HG02885 (cell line): ENCODE data around the gene CLEC20A.
A peak's percentile ranks its signal among the peaks of the same experiment; 100 is the strongest.

Source experiments
- ATAC-seq: cut with Tn5 transposase; IDR thresholded peaks from one replicate; pipeline ENCODE4 v1.9.1; 2021; ENCODE audit warnings: mild to moderate bottlenecking; ENCODE audit not compliant: unreplicated experiment, poor library complexity

The CLEC20A gene

GRCh38 chr1:178501705-178502329, 5.1 kb upstream of the CLEC20A start:
- peak; percentile 81 for ATAC-seq

GRCh38 chr1:178500936-178501554, 4.3 kb upstream of the CLEC20A start:
- no peak for ATAC-seq

GRCh38 chr1:178500091-178500770, 3.5 kb upstream of the CLEC20A start:
- no peak for ATAC-seq

GRCh38 chr1:178498896-178499675, 2.3 kb upstream of the CLEC20A start:
- ATAC-seq: no peak

- no peak for ATAC-seq
Observed at GRCh38 chr1:178497903-178498478, 1.2 kb upstream of the CLEC20A start.

GRCh38 chr1:178495741-178496409, 889 bp downstream of the CLEC20A start:
- no peak for ATAC-seq

GRCh38 chr1:178495158-178495557, 1.6 kb downstream of the CLEC20A start:
- ATAC-seq: no peak

DNA sequence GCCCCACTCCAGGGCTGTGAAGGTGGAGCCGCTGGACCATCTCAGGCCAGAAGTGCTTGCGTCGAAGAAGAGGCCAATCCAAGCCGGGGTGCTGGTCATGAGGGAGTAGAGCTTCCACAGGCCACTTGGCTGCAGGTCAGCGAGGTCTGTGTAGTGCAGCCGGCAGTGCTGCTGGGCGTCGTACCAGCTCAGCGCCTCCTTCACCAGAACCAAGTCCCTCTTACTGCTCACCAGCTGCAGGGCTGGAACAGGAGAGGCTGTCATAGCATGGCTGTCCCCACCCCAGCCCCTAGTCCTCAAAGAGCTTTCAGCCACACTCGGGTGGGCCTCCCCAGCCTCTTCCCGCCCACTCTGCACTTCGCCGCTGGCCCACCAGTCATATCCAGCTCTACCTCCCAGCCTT, 2.2 kb downstream of the CLEC20A start:
- ATAC-seq: no peak

- no peak for ATAC-seq
Observed at GRCh38 chr1:178493301-178493741, 3.4 kb downstream of the CLEC20A start.

GRCh38 chr1:178492341-178492740, 4.4 kb downstream of the CLEC20A start:
- no peak for ATAC-seq

DNA sequence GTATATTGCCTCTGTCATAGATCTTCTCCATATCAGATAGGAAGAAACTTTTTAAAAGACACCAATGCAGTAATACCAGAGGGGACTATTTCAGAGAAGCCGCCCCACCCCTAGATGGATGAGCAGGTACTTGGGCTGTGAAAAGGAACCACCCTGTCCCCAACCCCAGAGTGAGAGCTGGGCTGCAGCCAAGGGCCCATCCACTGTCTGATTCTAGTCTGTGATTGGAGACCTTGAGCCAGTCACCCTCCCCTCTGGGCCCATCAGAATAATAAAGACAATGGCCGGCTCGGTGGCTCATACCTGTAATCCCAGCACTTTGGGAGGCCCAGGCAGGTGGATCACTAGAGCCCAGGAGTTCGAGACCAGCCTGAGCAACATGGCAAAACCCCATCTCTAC, 5.0 kb downstream of the CLEC20A start:
- ATAC-seq: no peak

- ATAC-seq: no peak
Observed at GRCh38 chr1:178490967-178491366, 5.8 kb downstream of the CLEC20A start.

DNA sequence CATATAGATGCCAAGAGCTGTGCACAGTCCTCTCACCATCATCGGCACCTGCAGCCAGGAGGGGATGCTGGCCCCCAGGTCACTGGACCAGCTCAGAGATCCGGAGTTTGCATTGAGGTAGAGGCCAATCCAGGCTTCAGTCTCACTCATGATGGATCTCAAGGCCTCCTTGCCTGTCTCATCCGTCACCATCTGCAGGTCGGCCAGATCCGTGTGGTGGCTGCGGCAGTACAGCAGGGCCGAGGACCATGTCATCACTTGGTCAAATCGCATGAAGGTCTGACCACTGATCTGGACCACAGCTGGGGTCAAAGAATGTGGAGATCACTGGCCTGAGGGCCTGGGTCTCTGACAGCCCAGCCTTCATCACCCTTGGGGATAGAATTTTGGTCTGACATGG, 6.6 kb downstream of the CLEC20A start:
- ATAC-seq: no peak

DNA sequence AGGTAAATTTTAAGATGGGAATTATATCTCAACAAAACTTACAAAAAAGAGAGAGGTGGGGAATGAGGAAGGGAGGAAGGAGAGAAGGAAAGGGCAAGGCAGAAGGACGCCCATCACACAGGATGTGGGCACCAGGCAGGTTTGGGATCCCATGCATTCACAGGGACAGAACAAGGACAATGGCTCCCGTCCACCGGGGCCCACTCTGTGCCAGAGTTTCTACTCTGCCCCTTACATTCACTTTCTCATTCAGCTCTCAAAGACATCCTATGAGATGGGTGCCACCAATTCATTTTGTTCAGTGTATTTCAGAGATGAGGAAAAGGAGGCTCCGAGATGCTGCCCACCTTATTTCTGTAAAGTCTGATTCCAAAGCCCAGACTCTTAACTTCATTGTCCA, 7.4 kb downstream of the CLEC20A start:
- ATAC-seq: no peak

- no peak for ATAC-seq
Observed at GRCh38 chr1:178488393-178488792, 8.4 kb downstream of the CLEC20A start.

GRCh38 chr1:178487070-178487615, 9.6 kb downstream of the CLEC20A start:
- ATAC-seq: no peak

DNA sequence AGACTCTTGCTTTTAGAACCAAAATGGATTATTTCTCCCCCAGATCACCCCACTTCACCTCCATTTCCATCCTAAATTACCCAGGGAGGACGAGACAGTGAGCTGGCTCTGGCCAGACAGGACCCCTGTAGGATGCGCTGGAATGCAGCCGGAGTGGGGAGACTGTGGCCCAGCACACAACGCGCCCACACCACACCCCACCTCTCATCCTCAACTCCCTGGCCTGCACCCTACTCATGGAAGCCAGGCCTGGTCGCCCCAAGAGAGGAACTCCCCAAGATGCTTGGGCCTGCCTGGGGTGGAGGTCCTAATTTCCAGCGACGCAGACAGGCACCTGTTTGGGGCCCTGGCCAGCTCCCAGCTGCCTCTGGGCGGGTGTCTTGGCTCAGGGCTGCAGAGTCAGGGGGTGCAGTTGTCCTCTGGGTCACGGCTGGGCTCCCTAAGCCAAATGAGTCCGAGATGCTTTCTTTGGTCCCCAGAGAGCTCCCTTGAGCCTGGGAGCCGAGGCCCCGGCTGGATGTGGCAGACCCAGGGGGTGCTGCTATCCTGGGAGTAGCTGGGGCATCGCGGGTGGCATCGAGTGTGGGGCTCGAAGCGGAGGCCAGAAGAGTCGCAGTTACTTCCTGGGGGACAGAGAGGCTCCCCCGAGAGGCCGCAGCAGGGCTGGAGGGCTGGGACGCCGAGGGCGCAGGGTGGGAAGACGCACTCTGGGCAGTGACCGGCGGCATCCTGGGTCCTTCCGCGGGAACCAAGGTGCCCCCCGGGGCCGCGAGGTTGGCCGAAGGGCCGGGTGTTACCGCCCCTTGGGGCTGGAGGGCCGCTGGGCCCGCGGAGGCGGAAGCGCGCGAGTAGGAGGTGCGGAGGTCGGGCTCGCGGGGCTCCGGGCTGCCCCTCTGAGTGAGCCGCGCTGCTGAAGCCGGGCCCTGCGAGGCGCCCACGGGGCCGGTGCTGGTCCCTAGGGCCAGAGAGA, 10.4 kb downstream of the CLEC20A start:
- no peak for ATAC-seq

DNA sequence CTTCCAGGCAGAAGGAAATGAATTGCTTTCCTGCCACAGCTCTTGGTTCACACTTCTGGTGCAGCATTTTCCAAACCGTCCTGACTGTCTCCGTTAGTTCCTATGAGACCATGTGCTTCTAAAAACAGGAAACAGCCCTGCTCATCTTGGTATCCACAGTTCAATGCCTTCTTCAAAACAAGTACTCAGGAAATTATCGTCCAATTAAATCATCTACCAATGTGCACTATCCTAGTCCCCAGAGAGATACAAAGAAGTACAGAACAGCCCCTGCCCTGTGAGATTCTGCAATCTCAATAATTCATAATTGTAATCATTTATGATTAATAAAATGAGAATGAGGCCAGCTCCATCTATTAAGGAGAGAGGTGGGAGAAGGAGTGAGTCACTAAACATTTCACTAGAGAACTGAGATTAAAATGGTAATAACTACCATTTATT, 11.2 kb downstream of the CLEC20A start:
- no peak for ATAC-seq
